Astrocyte of the spinal cord (primary cell): ENCODE data around the gene ZNHIT6.

Experiments
- DNase-seq: peaks from one replicate; pipeline ENCODE4 v3.0.0; 2011; ENCODE audit warnings: low read depth, low spot score
- H3K4me3 ChIP-seq: 2 replicates; pipeline ENCODE4 v1.5.1; 2011; ENCODE audit warnings: low read depth, mild to moderate bottlenecking, low read length, moderate library complexity
- in situ Hi-C: cut with HindIII; loops from 2 replicates; pipeline ENCODE4 v1.10.0; 2017; ENCODE audit warnings: low sequenced_read_pairs
- TF ChIP-seq, protein P1 (sequence below): IDR thresholded peaks from 2 replicates; pipeline ENCODE4 v1.5.1; 2012; ENCODE audit warnings: low read depth, mild to moderate bottlenecking, low read length, inconsistent platforms

Gene ZNHIT6

GRCh38 chr1:85692730-85693314, 15.4 kb downstream of the ZNHIT6 start:
- H3K4me3 ChIP-seq, result no peak overlapping the region
- TF ChIP-seq, protein P1, sequence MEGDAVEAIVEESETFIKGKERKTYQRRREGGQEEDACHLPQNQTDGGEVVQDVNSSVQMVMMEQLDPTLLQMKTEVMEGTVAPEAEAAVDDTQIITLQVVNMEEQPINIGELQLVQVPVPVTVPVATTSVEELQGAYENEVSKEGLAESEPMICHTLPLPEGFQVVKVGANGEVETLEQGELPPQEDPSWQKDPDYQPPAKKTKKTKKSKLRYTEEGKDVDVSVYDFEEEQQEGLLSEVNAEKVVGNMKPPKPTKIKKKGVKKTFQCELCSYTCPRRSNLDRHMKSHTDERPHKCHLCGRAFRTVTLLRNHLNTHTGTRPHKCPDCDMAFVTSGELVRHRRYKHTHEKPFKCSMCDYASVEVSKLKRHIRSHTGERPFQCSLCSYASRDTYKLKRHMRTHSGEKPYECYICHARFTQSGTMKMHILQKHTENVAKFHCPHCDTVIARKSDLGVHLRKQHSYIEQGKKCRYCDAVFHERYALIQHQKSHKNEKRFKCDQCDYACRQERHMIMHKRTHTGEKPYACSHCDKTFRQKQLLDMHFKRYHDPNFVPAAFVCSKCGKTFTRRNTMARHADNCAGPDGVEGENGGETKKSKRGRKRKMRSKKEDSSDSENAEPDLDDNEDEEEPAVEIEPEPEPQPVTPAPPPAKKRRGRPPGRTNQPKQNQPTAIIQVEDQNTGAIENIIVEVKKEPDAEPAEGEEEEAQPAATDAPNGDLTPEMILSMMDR, result peak; percentile 35
- in situ Hi-C loops, result loop anchor here (25.0 kb wide), 1 partner anchor 381 kb away; no protein-coding TSS in a partner anchor
- DNase-seq, result peak; percentile 80

DNA sequence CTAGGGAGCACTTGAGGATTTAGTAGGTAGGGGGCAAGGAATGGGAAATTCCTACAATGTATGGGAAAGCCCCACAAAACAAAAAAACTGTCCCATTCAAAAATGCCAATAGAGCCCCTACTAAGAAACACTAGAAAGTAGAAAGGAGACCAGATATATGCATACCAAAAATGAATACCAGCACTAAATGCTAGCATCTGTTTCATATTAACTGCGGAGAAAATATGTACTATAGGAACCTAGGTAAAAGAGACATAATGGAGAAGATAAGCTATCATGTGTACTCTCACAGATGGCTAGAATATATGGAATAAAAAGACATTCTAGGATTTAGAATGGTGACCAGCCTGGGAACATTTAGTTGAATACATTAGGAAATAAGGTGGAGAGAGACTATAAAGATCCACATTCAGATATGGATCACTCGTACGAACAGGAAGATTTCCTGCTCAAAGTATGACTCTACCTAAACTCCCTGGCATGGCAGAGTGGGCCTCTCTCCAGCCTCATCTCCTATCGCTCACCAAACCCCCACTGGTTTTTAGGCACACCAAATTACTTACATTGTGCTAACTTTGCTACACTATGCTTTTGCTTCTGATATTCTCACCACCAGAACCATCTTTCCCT, 18.3 kb downstream of the ZNHIT6 start:
- TF ChIP-seq, protein P1, result no peak
- no peak overlapping the region for H3K4me3 ChIP-seq
- no peak for DNase-seq
- in situ Hi-C loops, result loop anchor here (25.0 kb wide), 1 partner anchor 378 kb away; no protein-coding TSS in a partner anchor

DNA sequence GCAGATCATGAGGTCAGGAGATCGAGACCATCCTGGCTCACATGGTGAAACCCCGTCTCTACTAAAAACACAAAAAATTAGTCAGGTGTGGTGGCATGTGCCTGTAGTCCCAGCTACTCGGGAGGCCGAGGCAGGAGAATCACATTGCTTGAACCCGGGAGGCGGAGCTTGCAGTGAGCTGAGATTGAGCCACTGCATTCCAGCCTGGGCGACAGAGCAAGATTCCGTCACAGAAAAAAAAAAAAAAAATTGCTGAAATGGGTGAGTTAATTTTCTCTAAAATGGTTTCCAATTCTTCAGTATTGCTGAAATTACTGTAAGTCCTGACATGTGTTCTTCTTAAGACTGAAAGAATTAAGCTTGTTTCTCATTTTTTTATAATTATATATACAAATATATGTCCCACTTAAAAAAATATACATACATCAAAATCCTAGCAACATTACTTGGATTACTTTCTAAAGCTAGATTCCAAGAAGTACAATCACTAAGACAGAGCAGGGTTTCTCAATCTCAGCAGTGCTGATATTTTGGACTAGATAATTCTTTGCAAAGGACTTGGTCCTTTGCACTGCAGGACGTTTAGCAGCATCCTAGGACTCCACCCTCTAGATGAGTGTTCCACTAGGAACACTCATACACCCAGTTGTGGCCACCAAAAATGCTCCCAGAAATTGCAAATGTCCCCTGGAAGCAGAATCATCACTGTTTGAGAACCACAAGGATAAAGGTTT, 24.8 kb downstream of the ZNHIT6 start:
- H3K4me3 ChIP-seq, result no peak overlapping the region
- TF ChIP-seq, protein P1, result no peak
- in situ Hi-C loops, result loop anchor here (25.0 kb wide), 1 partner anchor 371 kb away; no protein-coding TSS in a partner anchor
- no peak for DNase-seq

DNA sequence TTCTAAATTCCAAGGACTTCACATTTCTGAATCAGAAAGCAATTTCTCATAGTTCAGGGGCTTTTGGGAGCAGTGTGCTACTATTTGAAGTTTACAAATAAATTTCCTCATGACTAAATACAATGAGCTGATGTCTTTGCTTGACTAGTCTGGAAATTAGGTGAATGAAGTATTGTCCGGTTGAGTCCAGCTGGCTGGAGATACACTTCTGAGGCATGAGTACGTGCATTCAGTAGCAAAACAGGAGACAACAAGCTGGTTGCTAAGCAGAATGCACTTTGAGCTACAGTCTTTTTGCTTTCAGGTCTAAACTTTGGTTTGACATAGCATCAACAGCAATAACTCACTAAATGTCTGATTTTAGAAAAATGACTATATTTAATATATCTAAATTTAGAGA, 27.1 kb downstream of the ZNHIT6 start:
- in situ Hi-C loops, result loop anchor here (25.0 kb wide), 1 partner anchor 369 kb away; no protein-coding TSS in a partner anchor
- no peak overlapping the region for H3K4me3 ChIP-seq
- TF ChIP-seq, protein P1, result no peak
- peak; percentile 72 for DNase-seq

- TF ChIP-seq, protein P1, result no peak
- in situ Hi-C loops, result loop anchor here (25.0 kb wide), 1 partner anchor 366 kb away; no protein-coding TSS in a partner anchor
- H3K4me3 ChIP-seq, result no peak overlapping the region
- DNase-seq, result no peak
Observed at GRCh38 chr1:85678193-85678592, 30.0 kb downstream of the ZNHIT6 start.

DNA sequence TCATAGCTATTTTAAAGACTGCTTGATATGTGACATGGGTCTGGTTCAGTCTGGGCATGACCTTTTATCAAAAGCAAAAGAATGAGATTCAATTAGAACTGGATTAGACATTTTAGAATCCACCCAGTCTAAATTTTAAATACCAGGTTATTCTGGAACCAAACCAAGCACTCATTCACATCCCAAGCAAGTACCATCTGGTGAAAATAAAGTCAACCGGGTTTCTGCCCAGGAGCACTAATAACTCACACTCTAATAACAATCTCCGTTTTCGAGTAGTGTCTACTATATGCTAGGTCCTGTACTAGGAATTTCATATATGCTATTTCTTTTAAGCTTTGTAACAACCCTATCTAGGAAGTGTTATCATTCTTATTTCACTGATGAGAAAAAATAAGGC, 30.6 kb downstream of the ZNHIT6 start:
- no peak for DNase-seq
- in situ Hi-C loops, result loop anchor here (25.0 kb wide), 1 partner anchor 365 kb away; no protein-coding TSS in a partner anchor
- TF ChIP-seq, protein P1, result no peak
- H3K4me3 ChIP-seq, result no peak overlapping the region
